ENCODE data around the gene DGKI.

DNA sequence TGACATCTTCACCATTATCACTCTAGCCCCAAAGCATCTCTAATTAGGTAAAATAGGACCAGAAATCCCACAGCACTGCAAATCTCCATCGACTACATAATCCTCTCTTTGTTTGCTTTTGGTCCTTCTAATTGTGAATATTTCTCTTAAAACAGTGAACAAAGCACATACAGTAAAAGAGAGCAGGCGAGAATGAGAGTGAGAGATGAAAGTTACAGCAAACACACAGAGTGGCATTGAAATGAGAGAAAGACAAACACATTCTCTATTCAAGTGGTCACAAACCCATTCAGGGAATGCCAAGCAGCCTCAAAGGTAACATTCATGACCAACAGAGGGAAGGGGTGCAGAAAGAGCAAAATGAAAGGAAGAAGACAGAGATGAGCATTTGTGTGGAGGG is 393.4 kb downstream of the DGKI start:
- TF ChIP-seq, protein P1, sequence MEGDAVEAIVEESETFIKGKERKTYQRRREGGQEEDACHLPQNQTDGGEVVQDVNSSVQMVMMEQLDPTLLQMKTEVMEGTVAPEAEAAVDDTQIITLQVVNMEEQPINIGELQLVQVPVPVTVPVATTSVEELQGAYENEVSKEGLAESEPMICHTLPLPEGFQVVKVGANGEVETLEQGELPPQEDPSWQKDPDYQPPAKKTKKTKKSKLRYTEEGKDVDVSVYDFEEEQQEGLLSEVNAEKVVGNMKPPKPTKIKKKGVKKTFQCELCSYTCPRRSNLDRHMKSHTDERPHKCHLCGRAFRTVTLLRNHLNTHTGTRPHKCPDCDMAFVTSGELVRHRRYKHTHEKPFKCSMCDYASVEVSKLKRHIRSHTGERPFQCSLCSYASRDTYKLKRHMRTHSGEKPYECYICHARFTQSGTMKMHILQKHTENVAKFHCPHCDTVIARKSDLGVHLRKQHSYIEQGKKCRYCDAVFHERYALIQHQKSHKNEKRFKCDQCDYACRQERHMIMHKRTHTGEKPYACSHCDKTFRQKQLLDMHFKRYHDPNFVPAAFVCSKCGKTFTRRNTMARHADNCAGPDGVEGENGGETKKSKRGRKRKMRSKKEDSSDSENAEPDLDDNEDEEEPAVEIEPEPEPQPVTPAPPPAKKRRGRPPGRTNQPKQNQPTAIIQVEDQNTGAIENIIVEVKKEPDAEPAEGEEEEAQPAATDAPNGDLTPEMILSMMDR (IDR thresholded peaks at IDR 0.05), result no peak
- TF ChIP-seq CEBPB (IDR thresholded peaks at IDR 0.05) (no peak), POLR2A (IDR thresholded peaks at IDR 0.05; ENCODE audit: low read length) (no peak), GATA3 (IDR thresholded peaks at IDR 0.05; ENCODE audit: borderline replicate concordance) (no peak), HDAC2 (IDR thresholded peaks at IDR 0.05) (no peak)
- TF ChIP-seq, protein P2, sequence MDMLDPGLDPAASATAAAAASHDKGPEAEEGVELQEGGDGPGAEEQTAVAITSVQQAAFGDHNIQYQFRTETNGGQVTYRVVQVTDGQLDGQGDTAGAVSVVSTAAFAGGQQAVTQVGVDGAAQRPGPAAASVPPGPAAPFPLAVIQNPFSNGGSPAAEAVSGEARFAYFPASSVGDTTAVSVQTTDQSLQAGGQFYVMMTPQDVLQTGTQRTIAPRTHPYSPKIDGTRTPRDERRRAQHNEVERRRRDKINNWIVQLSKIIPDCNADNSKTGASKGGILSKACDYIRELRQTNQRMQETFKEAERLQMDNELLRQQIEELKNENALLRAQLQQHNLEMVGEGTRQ (IDR thresholded peaks at IDR 0.05), result no peak
